HepG2 (cell line): ENCODE results near the gene PPP2R2C. TPM values are rescaled to one million over a fixed set of nuclear protein-coding genes. Genes with fewer than 3 reads are reported as not detected.

Experiments
- ATAC-seq: fragments of 200-7000 bp; cut with Tn5 transposase; 3 replicates; pipeline ENCODE4 v1.9.1; 2020; ENCODE audit warnings: mild to moderate bottlenecking, moderate library complexity
- BruUV-seq: library from RNA; stranded (reverse); fragments of 400-500 nt; replicated peaks from 2 replicates; lab custom pipeline; 2021; lab: Mats Ljungman, UMichigan
- CTCF ChIA-PET: fragments of 300-600 bp; formaldehyde crosslinking; extraction: SDS; loops from one replicate; lab custom pipeline; 2021; ENCODE audit warnings: low total read pairs, inconsistent platforms, low intra/inter-chr PET ratio; lab: Yijun Ruan, JAX
- POLR2A ChIA-PET: fragments of 350-600 bp; sonication (Branson Sonifier 250); formaldehyde crosslinking; loops from one replicate; lab custom pipeline; 2020; ENCODE audit warnings: antibody characterized with exemption, inconsistent platforms; lab: Yijun Ruan, JAX
- DNase-seq: peaks from one replicate; pipeline ENCODE4 v3.0.0-alpha.2; 2015; ENCODE audit warnings: low spot score
- FAIRE-seq: peaks from 3 replicates; lab custom pipeline; 2011; peaks lifted over from hg19 to GRCh38; lab: Jason Lieb, UNC
- H2AFZ ChIP-seq: one replicate; pipeline ENCODE4 v1.6.1; 2011; ENCODE audit warnings: low read length, inconsistent platforms
- H3K27ac ChIP-seq: fragments of 300-600 bp; 3 replicates; pipeline ENCODE4 v1.8.0; 2011; ENCODE audit warnings: mixed run types, mild to moderate bottlenecking, mixed read lengths, low read length, inconsistent platforms; ENCODE audit not compliant: insufficient read depth; ENCODE audit errors: extremely low read length
- H3K27me3 ChIP-seq, 2 experiments: fragments of 200-600 bp in 1 of 2; 2 replicates in 1 of 2; 3 replicates in 1 of 2; pipeline versions ENCODE4 v1.6.0 to v1.8.0; 2011; ENCODE audit warnings: low read length in 2 of 2, mild to moderate bottlenecking in 2 of 2, moderate library complexity in 2 of 2, inconsistent platforms in 1 of 2; ENCODE audit not compliant: insufficient read depth in 2 of 2, control insufficient read depth in 1 of 2
- H3K36me3 ChIP-seq, 2 experiments: fragments of 200-600 bp in 1 of 2; replicated peaks in 1 of 2; 2 replicates in 1 of 2; 3 replicates in 1 of 2; pipeline versions ENCODE4 v1.5.1 to v1.8.0; 2011; ENCODE audit warnings: low read length in 2 of 2, inconsistent platforms in 1 of 2; ENCODE audit not compliant: insufficient read depth in 2 of 2, control insufficient read depth in 1 of 2
- H3K4me1 ChIP-seq: 2 replicates; pipeline ENCODE4 v1.5.1; 2012; ENCODE audit warnings: low read length, inconsistent platforms; ENCODE audit not compliant: insufficient read depth
- H3K4me2 ChIP-seq: 2 replicates; pipeline ENCODE4 v1.6.0; 2011; ENCODE audit warnings: low read depth, low read length, inconsistent platforms
- H3K4me3 ChIP-seq, 3 experiments: fragments of 200-600 bp in 1 of 3; sonication (generic), shearing (Covaris generic) in 1 of 3; replicated peaks in 1 of 3; 2 replicates each; pipeline ENCODE4 v1.5.1; 2011 to 2016; ENCODE audit warnings: low read length in 3 of 3, inconsistent platforms in 2 of 3, low read depth in 2 of 3, mild to moderate bottlenecking in 2 of 3, control low read depth in 1 of 3, mixed read lengths in 1 of 3; ENCODE audit not compliant: insufficient read depth in 1 of 3
- H3K79me2 ChIP-seq: one replicate; pipeline ENCODE4 v1.6.1; 2011; ENCODE audit warnings: low read length, inconsistent platforms; ENCODE audit not compliant: insufficient read depth
- H3K9ac ChIP-seq: 2 replicates; pipeline ENCODE4 v1.6.0; 2011; ENCODE audit warnings: mild to moderate bottlenecking, low read depth, low read length, inconsistent platforms; ENCODE audit not compliant: insufficient read depth
- H3K9me3 ChIP-seq: 2 replicates; pipeline ENCODE4 v1.5.1; 2012; ENCODE audit warnings: mild to moderate bottlenecking, low read length
- H4K20me1 ChIP-seq: 2 replicates; pipeline ENCODE4 v1.6.0; 2011; ENCODE audit warnings: inconsistent platforms, mild to moderate bottlenecking, low read length, moderate library complexity; ENCODE audit not compliant: insufficient read depth
- CBX5 ChIP-seq: sonication (generic); formaldehyde crosslinking; IDR thresholded peaks from 2 replicates; pipeline ENCODE4 v1.4.0; 2020; ENCODE audit warnings: missing genetic modification reagents, borderline replicate concordance
- HMGA1 ChIP-seq: sonication (generic); formaldehyde crosslinking; conservative IDR thresholded peaks from 2 replicates; pipeline ENCODE4 v1.4.0; 2020; ENCODE audit warnings: missing genetic modification reagents
- HNRNPUL1 ChIP-seq: fragments of 200-400 bp; formaldehyde crosslinking; IDR thresholded peaks from 2 replicates; pipeline ENCODE4 v1.6.1; 2017; ENCODE audit warnings: low read depth, mild to moderate bottlenecking, low read length, moderate library complexity
- KLF15 ChIP-seq: sonication (generic); formaldehyde crosslinking; IDR thresholded peaks from 2 replicates; pipeline ENCODE4 v1.8.1; 2023; ENCODE audit warnings: borderline replicate concordance, mild to moderate bottlenecking, inconsistent platforms, missing genetic modification reagents, mixed read lengths
- NBN ChIP-seq: fragments of 450-650 bp; conservative IDR thresholded peaks from 2 replicates; pipeline ENCODE4 v1.6.1; 2017
- PTBP1 ChIP-seq: fragments of 200-400 bp; formaldehyde crosslinking; IDR thresholded peaks from 2 replicates; pipeline ENCODE4 v1.6.1; 2018; ENCODE audit warnings: low read length, low read depth; ENCODE audit not compliant: poor library complexity, severe bottlenecking
- SP4 ChIP-seq: sonication (generic); formaldehyde crosslinking; IDR thresholded peaks from 2 replicates; pipeline ENCODE4 v1.8.1; 2023; ENCODE audit warnings: mild to moderate bottlenecking, missing genetic modification reagents
- SP5 ChIP-seq: IDR thresholded peaks from 2 replicates; pipeline ENCODE4 v1.6.1; 2016; ENCODE audit warnings: low read depth, borderline replicate concordance
- WIZ ChIP-seq: sonication (generic); formaldehyde crosslinking; IDR thresholded peaks from 2 replicates; pipeline ENCODE4 v1.5.1; 2020; ENCODE audit warnings: mild to moderate bottlenecking, missing genetic modification reagents
- ZKSCAN5 ChIP-seq: sonication (generic); formaldehyde crosslinking; IDR thresholded peaks from 2 replicates; pipeline ENCODE4 v1.5.1; 2020; ENCODE audit warnings: mild to moderate bottlenecking, missing genetic modification reagents
- ZNF10 ChIP-seq: sonication (generic); formaldehyde crosslinking; IDR thresholded peaks from 2 replicates; pipeline ENCODE4 v1.4.0; 2020; ENCODE audit warnings: mild to moderate bottlenecking, low read depth, missing genetic modification reagents, borderline replicate concordance
- ZNF235 ChIP-seq: sonication (generic); formaldehyde crosslinking; IDR thresholded peaks from 2 replicates; pipeline ENCODE4 v1.8.1; 2023; ENCODE audit warnings: mild to moderate bottlenecking, missing genetic modification reagents, borderline replicate concordance
- ZNF614 ChIP-seq: IDR thresholded peaks from 2 replicates; pipeline ENCODE4 v1.6.1; 2018; ENCODE audit warnings: missing biosample characterization, missing genetic modification reagents, inconsistent platforms, borderline replicate concordance
- ZNF703 ChIP-seq: sonication (generic); formaldehyde crosslinking; IDR thresholded peaks from 2 replicates; pipeline ENCODE4 v1.5.1; 2020; ENCODE audit warnings: missing genetic modification reagents, mild to moderate bottlenecking, moderate library complexity, borderline replicate concordance
- WGBS: methylation state at CpG from one replicate; pipeline ENCODE4 v1.1.6; 2017; ENCODE audit warnings: low lambda C conversion rate; 5-methylcytosine and 5-hydroxymethylcytosine counted together
- in situ Hi-C: cut with HindIII; loops from 2 replicates; pipeline ENCODE4 v1.10.0; 2017; ENCODE audit warnings: low pct_unique_long_range_greater_than_20kb; ENCODE audit not compliant: extremely low pct_ligation_motif_present
- intact Hi-C: fragments of 100-400 bp; cut with micrococcal nuclease; formaldehyde crosslinking; loops from one replicate; pipeline ENCODE4 v1.10.0; 2022; ENCODE audit not compliant: unreplicated experiment
- polyA plus RNA-seq, 8 experiments: library from polyadenylated mRNA; depleted of rRNA in 3 of 8; stranded (reverse) in 7 of 8; unstranded in 1 of 8; fragments of >200 nt; fragmentation: Illumina TruSeq in 4 of 8; extraction: Trizol in 4 of 8; gene quantifications; 2 replicates each; pipeline versions ENCODE4 v1.2.1 to v1.2.3, GENCODE V29; 2011 to 2016; ENCODE audit warnings: low read depth in 4 of 8, missing spikeins in 1 of 8, mixed read lengths in 1 of 8; ENCODE audit not compliant: insufficient read depth in 1 of 8
- total RNA-seq, 5 experiments: library from RNA; depleted of rRNA; stranded (reverse); fragments of >200 nt; fragmentation: Illumina TruSeq; extraction: Trizol; gene quantifications; 2 replicates each; pipeline ENCODE4 v1.2.3, GENCODE V29; 2016; ENCODE audit warnings: low read depth in 1 of 5
- TF ChIP-seq, protein P1 (sequence below): sonication (generic); formaldehyde crosslinking; IDR thresholded peaks from 2 replicates; pipeline ENCODE4 v1.5.1; 2020; ENCODE audit warnings: missing genetic modification reagents, mild to moderate bottlenecking, borderline replicate concordance
- TF ChIP-seq, protein P2 (sequence below): sonication (generic); formaldehyde crosslinking; IDR thresholded peaks from 2 replicates; pipeline ENCODE4 v1.5.0; 2020; ENCODE audit warnings: missing genetic modification reagents

PPP2R2C gene
- total and polyA plus RNA-seq, 2 of the 13 experiments (the other 11 are each of a cell fraction or from before 2014, with no cell fraction given): 0.60 to 8.6 TPM

DNA sequence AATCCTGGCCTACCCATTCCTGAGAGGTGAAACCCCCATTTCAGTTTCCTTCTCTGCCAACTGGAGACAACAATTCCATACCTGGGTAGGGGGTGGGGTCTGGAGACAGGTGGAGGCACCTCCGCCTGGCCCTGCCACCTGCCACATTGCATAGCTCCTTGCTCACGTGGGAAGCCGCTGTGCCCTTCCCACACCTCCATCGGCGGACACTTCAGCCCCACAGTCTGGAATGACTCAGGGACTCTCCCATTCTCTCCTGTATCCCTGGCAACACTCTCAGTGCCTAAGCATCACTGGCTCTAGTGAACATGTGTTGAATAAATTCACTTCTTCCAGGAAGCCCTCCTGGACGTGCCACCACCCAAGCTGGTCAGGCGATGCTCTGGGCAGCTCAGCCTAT lies 21.7 kb downstream of the PPP2R2C start:
- intact Hi-C loops (no loop called here), in situ Hi-C loops (no loop called here)
- ATAC-seq: no peak

More for the DNA sequence above, 21.7 kb downstream of the PPP2R2C start:
- peaks cover 8 to 91% of the 10 kb centered on the region in 2 experiments for H3K27me3 ChIP-seq
- no peaks in the 10 kb centered on the region for H3K36me3 ChIP-seq
- no peaks in the 10 kb centered on the region for H4K20me1 ChIP-seq
- no peaks in the 10 kb centered on the region for H3K79me2 ChIP-seq
- H3K4me3 ChIP-seq: no peak overlapping the region
- H3K4me2 ChIP-seq: no peak overlapping the region
- no peaks in the 10 kb centered on the region for H3K9me3 ChIP-seq
- H3K9ac ChIP-seq: no peak overlapping the region
- POLR2A ChIA-PET: no interaction called here
- CTCF ChIA-PET: no interaction called here
- TF ChIP-seq ZNF10 (CRISPR knock-in tag) (no peak), HMGA1 (CRISPR knock-in tag) (no peak), ZNF235 (no peak), ZNF703 (CRISPR knock-in tag) (no peak), ZKSCAN5 (CRISPR knock-in tag) (no peak), SP5 (CRISPR knock-in tag) (no peak), PTBP1 (no peak), NBN (no peak), HNRNPUL1 (no peak), ZNF614 (CRISPR knock-in tag) (no peak), KLF15 (CRISPR knock-in tag) (no peak), WIZ (CRISPR knock-in tag) (no peak), CBX5 (CRISPR knock-in tag) (no peak), SP4 (CRISPR knock-in tag) (no peak)
- TF ChIP-seq, protein P1, sequence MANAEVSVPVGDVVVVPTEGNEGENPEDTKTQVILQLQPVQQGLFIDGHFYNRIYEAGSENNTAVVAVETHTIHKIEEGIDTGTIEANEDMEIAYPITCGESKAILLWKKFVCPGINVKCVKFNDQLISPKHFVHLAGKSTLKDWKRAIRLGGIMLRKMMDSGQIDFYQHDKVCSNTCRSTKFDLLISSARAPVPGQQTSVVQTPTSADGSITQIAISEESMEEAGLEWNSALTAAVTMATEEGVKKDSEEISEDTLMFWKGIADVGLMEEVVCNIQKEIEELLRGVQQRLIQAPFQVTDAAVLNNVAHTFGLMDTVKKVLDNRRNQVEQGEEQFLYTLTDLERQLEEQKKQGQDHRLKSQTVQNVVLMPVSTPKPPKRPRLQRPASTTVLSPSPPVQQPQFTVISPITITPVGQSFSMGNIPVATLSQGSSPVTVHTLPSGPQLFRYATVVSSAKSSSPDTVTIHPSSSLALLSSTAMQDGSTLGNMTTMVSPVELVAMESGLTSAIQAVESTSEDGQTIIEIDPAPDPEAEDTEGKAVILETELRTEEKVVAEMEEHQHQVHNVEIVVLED (CRISPR knock-in tag): no peak
- TF ChIP-seq, protein P2, sequence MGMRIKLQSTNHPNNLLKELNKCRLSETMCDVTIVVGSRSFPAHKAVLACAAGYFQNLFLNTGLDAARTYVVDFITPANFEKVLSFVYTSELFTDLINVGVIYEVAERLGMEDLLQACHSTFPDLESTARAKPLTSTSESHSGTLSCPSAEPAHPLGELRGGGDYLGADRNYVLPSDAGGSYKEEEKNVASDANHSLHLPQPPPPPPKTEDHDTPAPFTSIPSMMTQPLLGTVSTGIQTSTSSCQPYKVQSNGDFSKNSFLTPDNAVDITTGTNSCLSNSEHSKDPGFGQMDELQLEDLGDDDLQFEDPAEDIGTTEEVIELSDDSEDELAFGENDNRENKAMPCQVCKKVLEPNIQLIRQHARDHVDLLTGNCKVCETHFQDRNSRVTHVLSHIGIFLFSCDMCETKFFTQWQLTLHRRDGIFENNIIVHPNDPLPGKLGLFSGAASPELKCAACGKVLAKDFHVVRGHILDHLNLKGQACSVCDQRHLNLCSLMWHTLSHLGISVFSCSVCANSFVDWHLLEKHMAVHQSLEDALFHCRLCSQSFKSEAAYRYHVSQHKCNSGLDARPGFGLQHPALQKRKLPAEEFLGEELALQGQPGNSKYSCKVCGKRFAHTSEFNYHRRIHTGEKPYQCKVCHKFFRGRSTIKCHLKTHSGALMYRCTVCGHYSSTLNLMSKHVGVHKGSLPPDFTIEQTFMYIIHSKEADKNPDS (CRISPR knock-in tag): no peak
- TF ChIP-seq, all 625 proteins: peak for 0
- H2AFZ ChIP-seq: no peak overlapping the region
- no peak for FAIRE-seq
- BruUV-seq: no TSS peak
- no peak for DNase-seq
- no peaks in the 10 kb centered on the region for H3K4me1 ChIP-seq
- WGBS: 17% methylated on average over 2 of the region's 7 CpGs
- no peak overlapping the region for H3K27ac ChIP-seq
